SK-N-SH (cell line): Measurements from ENCODE around the gene LSP1. TPM values are rescaled to one million over a fixed set of nuclear protein-coding genes. Genes with fewer than 3 reads are reported as not detected.

ENCODE experiments used
- CTCF ChIA-PET: fragments of 300-600, 350-600 bp; formaldehyde crosslinking; extraction: SDS; loops from one replicate; lab custom pipeline; 2021; lab: Yijun Ruan, JAX
- POLR2A ChIA-PET: fragments of 350-600 bp; sonication (Branson Sonifier 250); formaldehyde crosslinking; extraction: SDS; loops from one replicate; lab custom pipeline; 2020; ENCODE audit warnings: antibody characterized with exemption, inconsistent platforms; lab: Yijun Ruan, JAX
- DNase-seq: peaks from one replicate; pipeline ENCODE4 v3.0.0; 2012
- H2AFZ ChIP-seq: fragments of 200-600 bp; sonication (generic); 2 replicates; pipeline ENCODE4 v1.8.1; 2016; ENCODE audit warnings: antibody characterized with exemption, mild to moderate bottlenecking, low read depth
- H3F3A ChIP-seq: fragments of 200-600 bp; sonication (generic); replicated peaks from 2 replicates; pipeline ENCODE3; 2016; ENCODE audit warnings: antibody characterized with exemption, mild to moderate bottlenecking; ENCODE audit not compliant: insufficient read depth
- H3K27ac ChIP-seq, 2 experiments: fragments of 200-500 bp in 1 of 2; fragments of 200-600 bp in 1 of 2; sonication (Bioruptor generic) in 1 of 2; sonication (generic), shearing (Covaris generic) in 1 of 2; 2 replicates each; pipeline versions ENCODE4 v1.5.1 to v1.6.1; 2014 to 2016; ENCODE audit warnings: low read depth in 2 of 2, inconsistent platforms in 1 of 2, low read length in 1 of 2, mild to moderate bottlenecking in 1 of 2, mixed read lengths in 1 of 2
- H3K27me3 ChIP-seq: fragments of 200-600 bp; sonication (generic), shearing (Covaris generic); 2 replicates; pipeline ENCODE4 v1.6.1; 2016; ENCODE audit warnings: mixed run types; ENCODE audit not compliant: insufficient read depth
- H3K36me3 ChIP-seq, 2 experiments: fragments of 200-500 bp in 1 of 2; fragments of 200-600 bp in 1 of 2; sonication (Bioruptor generic) in 1 of 2; sonication (generic) in 1 of 2; replicated peaks in 1 of 2; 2 replicates each; pipeline versions ENCODE3 to v1.5.1; 2014 to 2016; ENCODE audit warnings: low read length in 1 of 2, mild to moderate bottlenecking in 1 of 2; ENCODE audit not compliant: insufficient read depth in 2 of 2, control insufficient read depth in 1 of 2
- H3K4me1 ChIP-seq, 2 experiments: fragments of 200-500 bp in 1 of 2; fragments of 200-600 bp in 1 of 2; sonication (Bioruptor generic) in 1 of 2; sonication (generic), shearing (Covaris generic) in 1 of 2; 2 replicates each; pipeline versions ENCODE4 v1.5.1 to v1.6.1; 2014 to 2016; ENCODE audit warnings: low read depth in 1 of 2, low read length in 1 of 2, mixed run types in 1 of 2; ENCODE audit not compliant: insufficient read depth in 2 of 2, control insufficient read depth in 1 of 2
- H3K4me2 ChIP-seq: fragments of 200-600 bp; sonication (generic), shearing (Covaris generic); 2 replicates; pipeline ENCODE4 v1.6.1; 2017; ENCODE audit warnings: mixed run types
- H3K4me3 ChIP-seq, 2 experiments: fragments of 200-500 bp in 1 of 2; fragments of 200-600 bp in 1 of 2; sonication (Bioruptor generic) in 1 of 2; sonication (generic), shearing (Covaris generic) in 1 of 2; 2 replicates each; pipeline versions ENCODE4 v1.5.1 to v1.8.1; 2014 to 2016; ENCODE audit warnings: low read depth in 2 of 2, inconsistent platforms in 1 of 2, low read length in 1 of 2, mild to moderate bottlenecking in 1 of 2, mixed read lengths in 1 of 2, moderate library complexity in 1 of 2
- H3K79me2 ChIP-seq: fragments of 200-600 bp; sonication (generic); 2 replicates; pipeline ENCODE4 v1.8.1; 2017; ENCODE audit warnings: mild to moderate bottlenecking; ENCODE audit not compliant: insufficient read depth
- H3K9ac ChIP-seq: fragments of 200-600 bp; sonication (generic); 2 replicates; pipeline ENCODE4 v1.6.1; 2017; ENCODE audit warnings: mixed run types
- H3K9me2 ChIP-seq: fragments of 200-600 bp; sonication (generic); 2 replicates; pipeline ENCODE4 v1.6.1; 2017; ENCODE audit warnings: mixed run types
- H3K9me3 ChIP-seq: fragments of 200-600 bp; sonication (generic); 2 replicates; pipeline ENCODE4 v1.6.1; 2017; ENCODE audit warnings: mixed run types, mild to moderate bottlenecking, moderate library complexity
- H4K20me1 ChIP-seq: fragments of 200-600 bp; sonication (generic); 2 replicates; pipeline ENCODE4 v1.6.1; 2017; ENCODE audit warnings: mild to moderate bottlenecking, mixed run types; ENCODE audit not compliant: insufficient read depth
- EP300 ChIP-seq, 2 experiments: IDR thresholded peaks; 2 replicates each; pipeline versions ENCODE4 v1.4.0 to v1.6.1; 2012; ENCODE audit warnings: borderline replicate concordance in 1 of 2, low read depth in 1 of 2, low read length in 1 of 2
- EZH2phosphoT487 ChIP-seq: fragments of 200-600 bp; sonication (generic); IDR thresholded peaks from 2 replicates; pipeline ENCODE4 v1.6.1; 2017; ENCODE audit warnings: low read depth, mixed run types, mild to moderate bottlenecking, antibody characterized with exemption, moderate library complexity, borderline replicate concordance
- FOSL2 ChIP-seq: IDR thresholded peaks from 2 replicates; pipeline ENCODE4 v1.4.0; 2012; ENCODE audit warnings: low read depth, mild to moderate bottlenecking, moderate library complexity, borderline replicate concordance
- FOXJ3 ChIP-seq: sonication (generic); formaldehyde crosslinking; IDR thresholded peaks from 2 replicates; pipeline ENCODE4 v1.5.1; 2020; ENCODE audit warnings: mild to moderate bottlenecking, missing genetic modification reagents
- IRF3 ChIP-seq: fragments of 150-350 bp; IDR thresholded peaks from 2 replicates; pipeline ENCODE4 v1.6.1; 2016; ENCODE audit warnings: mild to moderate bottlenecking, low read depth, low read length
- JUND ChIP-seq: IDR thresholded peaks from 2 replicates; pipeline ENCODE4 v1.4.0; 2012
- MEF2A ChIP-seq: IDR thresholded peaks from 2 replicates; pipeline ENCODE4 v1.4.0; 2012; ENCODE audit warnings: low read depth, borderline replicate concordance
- MXI1 ChIP-seq: IDR thresholded peaks from 2 replicates; pipeline ENCODE4 v1.6.1; 2012; ENCODE audit warnings: mild to moderate bottlenecking, low read depth, low read length, improper control_type of control experiment
- NRF1 ChIP-seq: IDR thresholded peaks from 2 replicates; pipeline ENCODE4 v1.6.1; 2012; ENCODE audit warnings: low read depth, mild to moderate bottlenecking, low read length
- PBX3 ChIP-seq: IDR thresholded peaks from 2 replicates; pipeline ENCODE4; 2012
- RAD21 ChIP-seq: IDR thresholded peaks from 2 replicates; pipeline ENCODE4 v1.6.1; 2012; ENCODE audit warnings: mild to moderate bottlenecking, low read length
- RXRA ChIP-seq: IDR thresholded peaks from 2 replicates; pipeline ENCODE4 v1.4.0; 2012; ENCODE audit warnings: low read depth, mild to moderate bottlenecking, borderline replicate concordance
- SMC3 ChIP-seq: IDR thresholded peaks from 2 replicates; pipeline ENCODE4 v1.6.1; 2012; ENCODE audit warnings: low read depth, low read length, improper control_type of control experiment
- TAF1 ChIP-seq: IDR thresholded peaks from 2 replicates; pipeline ENCODE4 v1.6.1; 2012; ENCODE audit warnings: low read depth, mild to moderate bottlenecking, low read length, moderate library complexity, borderline replicate concordance
- TCF12 ChIP-seq: IDR thresholded peaks from 2 replicates; pipeline ENCODE4 v1.4.0; 2012
- USF2 ChIP-seq: fragments of 150-350 bp; IDR thresholded peaks from 2 replicates; pipeline ENCODE4 v1.6.1; 2017; ENCODE audit warnings: antibody characterized with exemption, low read length, low read depth, borderline replicate concordance
- YY1 ChIP-seq: IDR thresholded peaks from 2 replicates; pipeline ENCODE4 v1.4.0; 2012; ENCODE audit warnings: low read depth, mild to moderate bottlenecking
- WGBS: methylation state at CpG from one replicate; pipeline ENCODE4 v1.1.6; 2017; ENCODE audit warnings: low lambda C conversion rate; 5-methylcytosine and 5-hydroxymethylcytosine counted together
- polyA plus RNA-seq, 3 experiments: library from polyadenylated mRNA; depleted of rRNA; stranded (reverse); fragments of >200 nt; gene quantifications; 2 replicates each; pipeline ENCODE4 v1.2.3, GENCODE V29; 2012

LSP1 gene
- polyA plus RNA-seq, 1 of the 3 experiments (the other 2 are of a cell fraction) = 0.38 TPM

GRCh38 chr11:1831338-1832210 is 21.3 kb upstream of the LSP1 start:
- Histone ChIP-seq H3K79me2 (no peaks in the 10 kb centered on the region), H3K36me3 (no peaks in the 10 kb centered on the region), H3K4me1 (peaks cover 12 to 73% of the 10 kb centered on the region in 2 experiments; a peak in 3 of 4 replicates), H3K4me2 (no peak overlapping the region), H3K27me3 (no peaks in the 10 kb centered on the region), H3F3A (peaks cover 3% of the 10 kb centered on the region), H3K9ac (no peak overlapping the region), H4K20me1 (no peaks in the 10 kb centered on the region), H3K9me2 (no peaks in the 10 kb centered on the region), H3K4me3 (no peak overlapping the region), H3K9me3 (no peaks in the 10 kb centered on the region), H2AFZ (no peak overlapping the region), H3K27ac (no peak overlapping the region; a peak in 1 of 4 replicates)
- TF ChIP-seq MXI1 = no peak
- TF ChIP-seq FOXJ3 (CRISPR knock-in tag) = no peak
- no peak for TF ChIP-seq TCF12
- TF ChIP-seq FOSL2 = no peak
- no peak for TF ChIP-seq IRF3
- no peak for TF ChIP-seq YY1
- no peak for TF ChIP-seq USF2
- TF ChIP-seq NRF1 = no peak
- TF ChIP-seq EZH2phosphoT487 = no peak
- TF ChIP-seq PBX3 = no peak
- no peak for TF ChIP-seq RXRA
- TF ChIP-seq MEF2A = no peak
- TF ChIP-seq SMC3 = no peak
- TF ChIP-seq RAD21 = no peak
- no peak for TF ChIP-seq JUND
- TF ChIP-seq TAF1 = no peak
- TF ChIP-seq EP300 (IDR thresholded peaks at IDR 0.05; ENCODE audit: borderline replicate concordance in 1 of 2, low read depth in 1 of 2, low read length in 1 of 2) = no peak
- 51% methylated on average over 19 of the region's 26 CpGs for WGBS
- ChIA-PET CTCF (interaction anchor here (0.6 to 20.8 kb wide), 60 partner anchors 9 to 334 kb away, joined by 3 to 585 read pairs (median 8); partner anchors contain the start of genes H19, IFITM10, IGF2 and KRTAP5-6), POLR2A (interaction anchor here (2.2 kb wide), 1 partner anchor 138 kb away, joined by 11 read pairs; no protein-coding TSS in a partner anchor)
- DNase-seq = no peak
